HG03175 (cell line): ENCODE results near the gene SNX33.
"Not testable (repeated sequence)": the region's sequence is repeated elsewhere in the genome, so short reads cannot be mapped to it uniquely, and the experiment has no call there.

ENCODE experiments used
- ATAC-seq: cut with Tn5 transposase; IDR thresholded peaks from one replicate; pipeline ENCODE4 v1.9.1; 2021; ENCODE audit warnings: mild to moderate bottlenecking, moderate library complexity; ENCODE audit not compliant: unreplicated experiment

The SNX33 gene

GRCh38 chr15:75659928-75660645 is 12.4 kb downstream of the SNX33 start:
- no peak for ATAC-seq

- ATAC-seq = no peak
Measured at GRCh38 chr15:75661100-75661755, 13.5 kb downstream of the SNX33 start.

- no peak for ATAC-seq
Measured at GRCh38 chr15:75661756-75662140, 14.0 kb downstream of the SNX33 start.

GRCh38 chr15:75662823-75663519 is 15.3 kb downstream of the SNX33 start:
- ATAC-seq = no peak

GRCh38 chr15:75663931-75664421 is 16.3 kb downstream of the SNX33 start:
- ATAC-seq = no peak

GRCh38 chr15:75666823-75667501 is 19.2 kb downstream of the SNX33 start:
- ATAC-seq = no peak

- ATAC-seq = no peak
Measured at GRCh38 chr15:75669191-75669878, 21.6 kb downstream of the SNX33 start.

- no peak for ATAC-seq
Measured at GRCh38 chr15:75669879-75670212, 22.1 kb downstream of the SNX33 start.

- ATAC-seq = no peak
Measured at GRCh38 chr15:75671730-75672602, 24.3 kb downstream of the SNX33 start.

- ATAC-seq = no peak
Measured at GRCh38 chr15:75672646-75673425, 25.1 kb downstream of the SNX33 start.

- no peak for ATAC-seq
Measured at GRCh38 chr15:75673426-75674235, 25.9 kb downstream of the SNX33 start.

GRCh38 chr15:75674366-75674765 is 26.7 kb downstream of the SNX33 start:
- no peak for ATAC-seq

GRCh38 chr15:75675579-75676404 is 28.1 kb downstream of the SNX33 start:
- ATAC-seq = no peak

GRCh38 chr15:75676688-75677464 is 29.2 kb downstream of the SNX33 start:
- no peak for ATAC-seq

GRCh38 chr15:75677465-75678323 is 30.0 kb downstream of the SNX33 start:
- ATAC-seq = no peak

- ATAC-seq = not testable (repeated sequence)
Measured at GRCh38 chr15:75678324-75678690, 30.6 kb downstream of the SNX33 start.
